B cell (primary cell): Measurements from ENCODE around the gene PDZD8. TPM values are rescaled to one million over a fixed set of nuclear protein-coding genes. Genes with fewer than 3 reads are reported as not detected.

Source experiments
- ATAC-seq: fragments of 200-7000 bp; cut with Tn5 transposase; one replicate; pipeline ENCODE4 v1.10.0; 2021; ENCODE audit warnings: low read depth, mild to moderate bottlenecking, moderate number of reproducible peaks, moderate library complexity
- CTCF ChIA-PET: fragments of 350-600 bp; sonication (Branson Sonifier 250); formaldehyde crosslinking; loops from one replicate; lab custom pipeline; 2021; ENCODE audit warnings: antibody characterized with exemption, inconsistent platforms; lab: Charles Lee
- POLR2A ChIA-PET: fragments of 350-600 bp; sonication (Branson Sonifier 250); formaldehyde crosslinking; loops from one replicate; lab custom pipeline; 2021; ENCODE audit warnings: antibody characterized with exemption; lab: Charles Lee
- DNase-seq: peaks from one replicate; pipeline ENCODE4 v3.0.0; 2013
- H2AFZ ChIP-seq: 2 replicates; pipeline ENCODE4 v1.6.1; 2012; ENCODE audit warnings: mild to moderate bottlenecking, low read depth, low read length; ENCODE audit not compliant: insufficient read depth, poor library complexity, severe bottlenecking
- H3K27ac ChIP-seq, 2 donors: 1 replicate in 1 of 2; 2 replicates in 1 of 2; pipeline ENCODE4 v1.5.1; 2012 to 2013; ENCODE audit warnings: low read length in 2 of 2, mild to moderate bottlenecking in 2 of 2, moderate library complexity in 1 of 2
- H3K27me3 ChIP-seq, 4 experiments: fragments of 200-600 bp in 1 of 4; sonication (generic) in 1 of 4; replicated peaks in 1 of 4; 1 replicate in 2 of 4; 2 replicates in 2 of 4; pipeline versions ENCODE4 v1.6.1 to v1.7.0; 2013 to 2016; ENCODE audit warnings: low read length in 3 of 4, mild to moderate bottlenecking in 2 of 4, mixed read lengths in 1 of 4, moderate library complexity in 1 of 4; ENCODE audit not compliant: insufficient read depth in 4 of 4, control insufficient read depth in 3 of 4; ENCODE audit errors: control extremely low read depth in 1 of 4
- H3K36me3 ChIP-seq, 2 experiments: replicated peaks in 1 of 2; 1 replicate in 1 of 2; 2 replicates in 1 of 2; pipeline versions ENCODE4 v1.6.1 to v1.7.1; 2013; ENCODE audit warnings: low read length in 1 of 2; ENCODE audit not compliant: insufficient read depth in 2 of 2, control insufficient read depth in 1 of 2; ENCODE audit errors: control extremely low read depth in 1 of 2, extremely low read depth in 1 of 2
- H3K4me1 ChIP-seq, 2 donors: fragments of 200-600 bp in 1 of 2; sonication (generic) in 1 of 2; 1 replicate in 1 of 2; 2 replicates in 1 of 2; pipeline versions ENCODE4 v1.5.1 to v1.6.1; 2013 to 2017; ENCODE audit warnings: low read length in 2 of 2; ENCODE audit not compliant: control insufficient read depth in 2 of 2, insufficient read depth in 2 of 2
- H3K4me2 ChIP-seq: replicated peaks from 2 replicates; pipeline ENCODE3; 2012; ENCODE audit warnings: mild to moderate bottlenecking, low read depth, low read length; ENCODE audit not compliant: poor library complexity, severe bottlenecking
- H3K4me3 ChIP-seq, 5 experiments: fragments of 200-600 bp in 1 of 5; sonication (generic) in 1 of 5; 1 replicate in 3 of 5; 2 replicates in 2 of 5; pipeline versions ENCODE4 v1.5.1 to v1.7.0; 2011 to 2016; ENCODE audit warnings: low read length in 4 of 5, mild to moderate bottlenecking in 4 of 5, low read depth in 2 of 5, control low read depth in 1 of 5, moderate library complexity in 1 of 5; ENCODE audit not compliant: insufficient read depth in 1 of 5; ENCODE audit errors: control extremely low read depth in 1 of 5, extremely low read depth in 1 of 5
- H3K79me2 ChIP-seq: fragments of 200-600 bp; sonication (generic); one replicate; pipeline ENCODE4 v1.6.0; 2016; ENCODE audit warnings: low read length; ENCODE audit not compliant: control insufficient read depth, insufficient read depth
- H3K9ac ChIP-seq: fragments of 200-600 bp; sonication (generic); 2 replicates; pipeline ENCODE4 v1.6.1; 2017; ENCODE audit warnings: mild to moderate bottlenecking, low read length, moderate library complexity
- H3K9me3 ChIP-seq, 3 donors: one replicate each; pipeline versions ENCODE4 v1.6.1 to v1.7.1; 2013; ENCODE audit warnings: low read length in 2 of 3; ENCODE audit not compliant: control insufficient read depth in 2 of 3, insufficient read depth in 1 of 3; ENCODE audit errors: control extremely low read depth in 1 of 3
- H4K20me1 ChIP-seq: 2 replicates; pipeline ENCODE4 v1.6.0; 2012; ENCODE audit warnings: mild to moderate bottlenecking, low read length; ENCODE audit not compliant: insufficient read depth, control insufficient read depth, poor library complexity, severe bottlenecking
- H3K27ac Mint-ChIP-seq: one replicate; pipeline ENCODE4 v1.8.0; 2021; ENCODE audit warnings: mixed read lengths
- H3K27me3 Mint-ChIP-seq: one replicate; pipeline ENCODE4 v1.8.0; 2021; ENCODE audit warnings: mixed read lengths
- H3K4me1 Mint-ChIP-seq: one replicate; pipeline ENCODE4 v1.8.0; 2021; ENCODE audit warnings: mixed read lengths
- H3K4me3 Mint-ChIP-seq: one replicate; pipeline ENCODE4 v1.8.0; 2021; ENCODE audit warnings: mixed read lengths
- H3K9me3 Mint-ChIP-seq: one replicate; pipeline ENCODE4 v1.8.0; 2022; ENCODE audit warnings: mixed read lengths; ENCODE audit not compliant: insufficient read depth
- CTCF ChIP-seq: fragments of 200-600 bp; IDR thresholded peaks from one replicate; pipeline ENCODE4 v1.8.0; 2022; ENCODE audit warnings: antibody characterized with exemption, mild to moderate bottlenecking
- EZH2 ChIP-seq: IDR thresholded peaks from 2 replicates; pipeline ENCODE4 v1.6.1; 2012; ENCODE audit warnings: borderline replicate concordance, low read depth, mild to moderate bottlenecking, moderate library complexity, low read length; ENCODE audit not compliant: insufficient read depth, poor library complexity, severe bottlenecking
- WGBS: methylation state at CpG from one replicate; pipeline ENCODE4 v1.1.5; 2013; ENCODE audit warnings: missing lambda C conversion rate; ENCODE audit not compliant: insufficient coverage; 5-methylcytosine and 5-hydroxymethylcytosine counted together
- intact Hi-C: fragments of 100-400 bp; cut with micrococcal nuclease; formaldehyde crosslinking; loops from one replicate; pipeline ENCODE4 v1.10.0; 2022
- polyA plus RNA-seq: library from polyadenylated mRNA; depleted of rRNA; stranded (reverse); fragments of >200 nt; gene quantifications from 2 replicates; pipeline ENCODE4 v1.2.3, GENCODE V29; 2012
- total RNA-seq, 2 donors: library from RNA; stranded (reverse); fragments of 120-200 nt in 1 of 2; gene quantifications; 1 replicate in 1 of 2; 2 replicates in 1 of 2; pipeline versions ENCODE4 v1.2.3 to v1.2.4, GENCODE V29; 2013 to 2022

PDZD8 gene
- total and polyA plus RNA-seq, 2 donors (not counting 1 experiment from before 2014, with no cell fraction given): 4.9 to 13.2 TPM

GRCh38 chr10:117334066-117334465 is 41.2 kb downstream of the PDZD8 start:
- H3K4me1 Mint-ChIP-seq: peaks cover 2% of the 10 kb centered on the region
- H3K4me1 ChIP-seq: no peaks in the 10 kb centered on the region
- no peak overlapping the region for H2AFZ ChIP-seq
- no peak overlapping the region for H3K9ac ChIP-seq
- no peak overlapping the region for H3K4me2 ChIP-seq
- H4K20me1 ChIP-seq: peaks cover 10% of the 10 kb centered on the region
- POLR2A ChIA-PET: no interaction called here
- no peak for ATAC-seq
- peaks cover 4 to 6% (median 6%) of the 10 kb centered on the region in 3 donors for H3K9me3 ChIP-seq
- DNase-seq: no peak
- TF ChIP-seq CTCF: no peak
- TF ChIP-seq EZH2: no peak
- WGBS: no CpG with 5 or more reads among the region's 2 CpGs
- H3K36me3 ChIP-seq: peaks cover 0 to 5% of the 10 kb centered on the region in 2 experiments
- CTCF ChIA-PET: no interaction called here
- no peak overlapping the region for H3K27ac Mint-ChIP-seq
- no peaks in the 10 kb centered on the region for H3K27me3 ChIP-seq
- H3K27ac ChIP-seq: no peak overlapping the region
- no peak overlapping the region for H3K4me3 ChIP-seq
- intact Hi-C loops: no loop called here
- H3K4me3 Mint-ChIP-seq: no peak overlapping the region
- H3K79me2 ChIP-seq: peaks cover 31% of the 10 kb centered on the region
- H3K9me3 Mint-ChIP-seq: peaks cover 5% of the 10 kb centered on the region
- no peaks in the 10 kb centered on the region for H3K27me3 Mint-ChIP-seq

DNA sequence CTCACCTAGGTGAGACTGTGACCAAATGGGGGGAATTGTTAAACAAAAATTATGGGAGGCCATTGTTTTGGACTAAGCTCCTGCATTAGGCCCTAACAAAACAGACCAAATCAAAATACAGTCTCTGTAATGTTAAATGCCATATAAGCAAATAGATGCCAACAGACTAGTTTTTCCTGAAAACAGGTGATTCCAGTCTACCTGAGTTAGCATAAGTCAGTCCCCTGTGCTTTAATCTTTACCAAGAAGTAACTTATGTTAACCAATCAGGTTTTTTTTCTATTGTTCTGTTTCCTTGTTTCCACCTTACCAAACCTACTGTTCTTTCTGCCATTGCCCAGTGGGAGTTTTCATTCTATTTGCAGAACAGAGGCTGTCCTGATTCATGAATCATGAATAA is 48.0 kb downstream of the PDZD8 start:
- Histone ChIP-seq H2AFZ (no peak overlapping the region), H4K20me1 (peaks cover 10% of the 10 kb centered on the region), H3K4me3 (no peak overlapping the region), H3K79me2 (peaks cover 24% of the 10 kb centered on the region), H3K4me1 (no peaks in the 10 kb centered on the region), H3K9me3 (no peaks in the 10 kb centered on the region), H3K36me3 (peaks cover 6 to 13% of the 10 kb centered on the region in 2 experiments), H3K9ac (no peak overlapping the region), H3K27ac (no peak overlapping the region), H3K27me3 (no peaks in the 10 kb centered on the region), H3K4me2 (no peak overlapping the region)
- Mint-ChIP-seq H3K27ac (no peak overlapping the region), H3K9me3 (peaks cover 1% of the 10 kb centered on the region), H3K4me1 (peaks cover 2% of the 10 kb centered on the region), H3K4me3 (no peak overlapping the region), H3K27me3 (no peaks in the 10 kb centered on the region)
- no peak for DNase-seq
- TF ChIP-seq CTCF (no peak), EZH2 (no peak)
- intact Hi-C loops: no loop called here
- ChIA-PET POLR2A (no interaction called here), CTCF (interaction anchor here (1.1 to 1.7 kb wide), 2 partner anchors 9 to 33 kb away, joined by 3 to 8 read pairs; no protein-coding TSS in a partner anchor)
- ATAC-seq: no peak
